ENCODE results near the gene ST3GAL5. TPM values are rescaled to one million over a fixed set of nuclear protein-coding genes. Genes with fewer than 3 reads are reported as not detected.

The ST3GAL5 gene
- polyA plus RNA-seq, 1 of the 3 experiments (the other 2 are of a cell fraction), result 37.6 TPM

- Histone ChIP-seq H3K27me3 (ENCODE audit: insufficient read depth) (no peaks in the 10 kb centered on the region), H3K4me2 (no peak overlapping the region), H3K9me3 (no peaks in the 10 kb centered on the region), H3K79me2 (ENCODE audit: insufficient read depth) (no peaks in the 10 kb centered on the region), H3K4me3 (ENCODE audit: low read depth in 2 of 2, low read length in 1 of 2) (no peak overlapping the region), H3F3A (replicated peaks; ENCODE audit: insufficient read depth) (no peaks in the 10 kb centered on the region), H2AFZ (ENCODE audit: low read depth) (0 out of 2 replicates have a peak overlapping the region, but pooled peaks have one; percentile 35), H3K9me2 (no peaks in the 10 kb centered on the region), H3K36me3 (replicated peaks in 1 of 2; ENCODE audit: control insufficient read depth in 1 of 2, insufficient read depth in 2 of 2, low read length in 1 of 2) (no peaks in the 10 kb centered on the region), H3K27ac (ENCODE audit: low read depth in 2 of 2, low read length in 1 of 2) (peak overlapping the region in 1 of 2 experiments; percentile 52; a peak in 2 of 4 replicates), H3K9ac (no peak overlapping the region; the same call in 1 of the 2 replicates), H3K4me1 (ENCODE audit: control insufficient read depth in 1 of 2, insufficient read depth in 2 of 2, low read depth in 1 of 2, low read length in 1 of 2) (peaks cover 0 to 17% of the 10 kb centered on the region in 2 experiments; a peak in 1 of 4 replicates), H4K20me1 (ENCODE audit: insufficient read depth) (no peaks in the 10 kb centered on the region)
- WGBS (ENCODE audit: low lambda C conversion rate), result 80% methylated on average over 29 of the region's 41 CpGs
- POLR2A ChIA-PET, result interaction anchor here (0.5 kb wide), 1 partner anchor 75 kb away, joined by 4 read pairs; no protein-coding TSS in a partner anchor
- DNase-seq, result no peak
- no peak for TF ChIP-seq USF2 (IDR thresholded peaks at IDR 0.05; ENCODE audit: borderline replicate concordance, low read depth, low read length)
- TF ChIP-seq PBX3 (IDR thresholded peaks at IDR 0.05), result no peak
- no peak for TF ChIP-seq GABPA (IDR thresholded peaks at IDR 0.05; ENCODE audit: low read depth)
- CTCF ChIA-PET, result interaction anchor here (0.9 to 19.2 kb wide), 11 partner anchors 17 to 269 kb away, joined by 3 to 626 read pairs (median 6); partner anchors contain the start of gene ATOH8
Measured at GRCh38 chr2:85811180-85812093, 77.4 kb downstream of the ST3GAL5 start.

GRCh38 chr2:85810371-85811179, 78.2 kb downstream of the ST3GAL5 start:
- Histone ChIP-seq H3K36me3 (replicated peaks in 1 of 2; ENCODE audit: control insufficient read depth in 1 of 2, insufficient read depth in 2 of 2, low read length in 1 of 2) (no peaks in the 10 kb centered on the region), H3K4me1 (ENCODE audit: control insufficient read depth in 1 of 2, insufficient read depth in 2 of 2, low read depth in 1 of 2, low read length in 1 of 2) (peaks cover 0 to 17% of the 10 kb centered on the region in 2 experiments; a peak in 1 of 4 replicates), H4K20me1 (ENCODE audit: insufficient read depth) (no peaks in the 10 kb centered on the region), H3K9ac (no peak overlapping the region), H3F3A (replicated peaks; ENCODE audit: insufficient read depth) (no peaks in the 10 kb centered on the region), H3K9me2 (no peaks in the 10 kb centered on the region), H3K27me3 (ENCODE audit: insufficient read depth) (no peaks in the 10 kb centered on the region), H2AFZ (ENCODE audit: low read depth) (0 out of 2 replicates have a peak overlapping the region, but pooled peaks have one; percentile 35), H3K4me3 (ENCODE audit: low read depth in 2 of 2, low read length in 1 of 2) (no peak overlapping the region), H3K27ac (ENCODE audit: low read depth in 2 of 2, low read length in 1 of 2) (no peak overlapping the region; a peak in 2 of 4 replicates), H3K9me3 (no peaks in the 10 kb centered on the region), H3K79me2 (ENCODE audit: insufficient read depth) (no peaks in the 10 kb centered on the region), H3K4me2 (no peak overlapping the region)
- no peak for DNase-seq
- 94% methylated on average over 9 of the region's 16 CpGs for WGBS (ENCODE audit: low lambda C conversion rate)
- POLR2A ChIA-PET, result no interaction called here
- CTCF ChIA-PET, result interaction anchor here (1.0 to 19.2 kb wide), 7 partner anchors 16 to 269 kb away, joined by 3 to 626 read pairs (median 15); partner anchors contain the start of gene ATOH8
- no peak for TF ChIP-seq MAX (IDR thresholded peaks at IDR 0.05; ENCODE audit: low read depth)
- TF ChIP-seq RFX5 (IDR thresholded peaks at IDR 0.05; ENCODE audit: low read length), result no peak
- TF ChIP-seq REST (IDR thresholded peaks at IDR 0.05; ENCODE audit: low read depth, low read length), result no peak
- TF ChIP-seq FOXJ3 (CRISPR knock-in tag; IDR thresholded peaks at IDR 0.05), result no peak
- no peak for TF ChIP-seq EZH2phosphoT487 (IDR thresholded peaks at IDR 0.05; ENCODE audit: borderline replicate concordance, low read depth)
- no peak for TF ChIP-seq CHD2 (IDR thresholded peaks at IDR 0.05; ENCODE audit: low read length, partially characterized antibody)
- TF ChIP-seq SIN3A (IDR thresholded peaks at IDR 0.05; ENCODE audit: borderline replicate concordance, low read depth, low read length), result no peak
- TF ChIP-seq TAF1 (IDR thresholded peaks at IDR 0.05; ENCODE audit: borderline replicate concordance, low read depth, low read length), result no peak
- TF ChIP-seq CTCF (IDR thresholded peaks at IDR 0.05), result no peak
- TF ChIP-seq USF2 (IDR thresholded peaks at IDR 0.05; ENCODE audit: borderline replicate concordance, low read depth, low read length), result no peak
